Activated T-cell treated with anti-CD3 and anti-CD28 coated beads, Interleukin-2, amount 50 U/mL, for 24 hours (primary cell): Measurements from ENCODE around the gene DCAF8L2.
"Not testable (repeated sequence)": the region's sequence is repeated elsewhere in the genome, so short reads cannot be mapped to it uniquely, and the experiment has no call there.

Experiments used
- DNase-seq: peaks from one replicate; pipeline ENCODE4 v3.0.0-alpha.2; 2020
- H3K27ac Mint-ChIP-seq: 2 replicates; pipeline ENCODE4 v1.8.0; 2020; ENCODE audit warnings: mild to moderate bottlenecking, mixed read lengths
- H3K27me3 Mint-ChIP-seq: 2 replicates; pipeline ENCODE4 v1.8.0; 2020; ENCODE audit warnings: mixed read lengths
- H3K36me3 Mint-ChIP-seq: 2 replicates; pipeline ENCODE4 v1.8.0; 2020; ENCODE audit warnings: low read depth, mixed read lengths
- H3K4me1 Mint-ChIP-seq: 2 replicates; pipeline ENCODE4 v1.8.0; 2020; ENCODE audit warnings: low read depth, mixed read lengths
- H3K4me3 Mint-ChIP-seq: 2 replicates; pipeline ENCODE4 v1.8.0; 2020; ENCODE audit warnings: mild to moderate bottlenecking, moderate library complexity, mixed read lengths
- H3K9me3 Mint-ChIP-seq: 2 replicates; pipeline ENCODE4 v1.8.0; 2020; ENCODE audit warnings: mixed read lengths

Gene DCAF8L2

GRCh38 chrX:27619975-27620374 is 29.8 kb downstream of the DCAF8L2 start:
- peaks cover 13% of the 10 kb centered on the region for H3K27me3 Mint-ChIP-seq
- DNase-seq, result no peak
- no peaks in the 10 kb centered on the region for H3K36me3 Mint-ChIP-seq

GRCh38 chrX:27622883-27623282 is 32.7 kb downstream of the DCAF8L2 start:
- no peaks in the 10 kb centered on the region for H3K36me3 Mint-ChIP-seq
- no peaks in the 10 kb centered on the region for H3K9me3 Mint-ChIP-seq
- H3K27ac Mint-ChIP-seq, result no peak overlapping the region
- H3K27me3 Mint-ChIP-seq, result peaks cover 13% of the 10 kb centered on the region
- H3K4me1 Mint-ChIP-seq, result no peaks in the 10 kb centered on the region
- no peak for DNase-seq
- no peak overlapping the region for H3K4me3 Mint-ChIP-seq

More at GRCh38 chrX:27619975-27620374, 29.8 kb downstream of the DCAF8L2 start:
- Mint-ChIP-seq H3K9me3 (no peaks in the 10 kb centered on the region), H3K27ac (no peak overlapping the region), H3K4me1 (no peaks in the 10 kb centered on the region), H3K4me3 (no peak overlapping the region)

GRCh38 chrX:27626066-27626465 is 35.9 kb downstream of the DCAF8L2 start:
- H3K4me1 Mint-ChIP-seq, result no peaks in the 10 kb centered on the region
- H3K4me3 Mint-ChIP-seq, result no peak overlapping the region
- peaks cover 2% of the 10 kb centered on the region for H3K9me3 Mint-ChIP-seq
- H3K36me3 Mint-ChIP-seq, result no peaks in the 10 kb centered on the region
- DNase-seq, result no peak
- no peaks in the 10 kb centered on the region for H3K27me3 Mint-ChIP-seq
- H3K27ac Mint-ChIP-seq, result no peak overlapping the region

DNA sequence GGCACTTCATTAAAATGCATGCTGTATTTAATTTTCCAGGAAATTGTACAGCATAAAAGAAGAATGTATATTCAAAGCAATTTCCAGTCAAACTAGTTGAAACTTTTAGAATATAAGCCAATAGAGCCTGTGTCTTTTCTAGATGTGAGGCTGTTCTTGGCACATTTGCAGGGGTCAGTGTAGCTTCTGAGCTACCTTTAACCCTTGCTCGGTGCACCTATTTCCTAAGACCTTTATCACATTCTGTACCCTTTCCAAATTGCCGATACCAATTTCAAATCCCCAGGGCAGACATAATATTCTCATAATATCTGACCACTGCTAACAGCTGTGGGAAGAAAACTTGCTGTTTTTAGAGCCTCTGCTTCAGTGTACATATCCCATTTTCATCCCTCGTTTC is 43.2 kb downstream of the DCAF8L2 start:
- H3K9me3 Mint-ChIP-seq, result peaks cover 2% of the 10 kb centered on the region
- H3K27ac Mint-ChIP-seq, result no peak overlapping the region
- H3K4me3 Mint-ChIP-seq, result no peak overlapping the region
- H3K27me3 Mint-ChIP-seq, result peaks cover 4% of the 10 kb centered on the region
- H3K36me3 Mint-ChIP-seq, result no peaks in the 10 kb centered on the region
- no peaks in the 10 kb centered on the region for H3K4me1 Mint-ChIP-seq
- no peak for DNase-seq

- H3K27me3 Mint-ChIP-seq, result peaks cover 18% of the 10 kb centered on the region
- H3K27ac Mint-ChIP-seq, result no peak overlapping the region
- no peak for DNase-seq
- no peak overlapping the region for H3K4me3 Mint-ChIP-seq
- no peaks in the 10 kb centered on the region for H3K36me3 Mint-ChIP-seq
- no peaks in the 10 kb centered on the region for H3K4me1 Mint-ChIP-seq
- no peaks in the 10 kb centered on the region for H3K9me3 Mint-ChIP-seq
Measured at GRCh38 chrX:27656581-27656980, 66.4 kb downstream of the DCAF8L2 start.

DNA sequence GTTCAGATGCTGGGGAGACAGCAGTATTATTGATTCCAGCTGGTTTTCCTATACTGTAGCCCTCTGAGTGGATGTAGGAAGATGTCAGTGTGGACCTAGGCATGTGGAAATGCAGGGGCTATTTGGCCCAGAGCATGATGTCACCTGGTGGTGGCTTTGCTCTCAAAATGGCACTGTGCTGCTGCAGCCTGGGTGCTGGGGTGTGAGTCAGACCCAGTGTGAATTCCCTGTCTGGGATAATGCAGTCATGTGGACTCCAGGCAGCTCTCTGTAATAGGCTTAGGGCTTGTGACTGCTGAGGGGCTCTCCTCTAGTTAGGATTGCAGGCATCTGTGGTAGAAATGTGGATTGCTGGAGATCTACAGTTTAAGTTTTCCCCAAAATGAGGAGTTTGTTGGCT is 70.7 kb downstream of the DCAF8L2 start:
- Mint-ChIP-seq H3K27me3 (peaks cover 13% of the 10 kb centered on the region), H3K27ac (no peak overlapping the region), H3K4me1 (no peaks in the 10 kb centered on the region), H3K4me3 (no peak overlapping the region), H3K36me3 (no peaks in the 10 kb centered on the region), H3K9me3 (peaks cover 2% of the 10 kb centered on the region)
- no peak for DNase-seq

- Mint-ChIP-seq H3K4me1 (no peaks in the 10 kb centered on the region), H3K4me3 (no peak overlapping the region), H3K36me3 (no peaks in the 10 kb centered on the region), H3K27me3 (peaks cover 8% of the 10 kb centered on the region), H3K9me3 (no peaks in the 10 kb centered on the region), H3K27ac (no peak overlapping the region)
- no peak for DNase-seq
Measured at GRCh38 chrX:27671234-27671633, 81.1 kb downstream of the DCAF8L2 start.

DNA sequence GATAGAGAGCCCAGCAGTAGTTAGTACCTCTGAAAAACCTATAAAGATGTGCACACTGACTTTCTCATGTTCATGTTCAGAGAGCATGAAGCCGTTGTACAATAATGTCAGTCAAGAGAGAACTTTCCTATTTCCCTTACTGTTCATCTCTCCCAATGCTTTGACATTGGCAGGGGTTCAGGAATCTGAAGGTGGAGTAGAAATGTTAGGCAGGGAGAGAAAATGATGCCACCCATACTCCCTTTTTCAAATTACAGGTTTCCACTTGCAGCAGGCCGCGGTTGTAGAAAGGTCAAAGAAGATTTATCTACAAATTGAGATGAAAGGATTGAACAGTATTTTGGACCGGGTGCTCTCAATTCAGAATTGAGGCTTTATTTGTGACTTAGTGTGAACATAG is 84.3 kb downstream of the DCAF8L2 start:
- H3K27me3 Mint-ChIP-seq, result peaks cover 8% of the 10 kb centered on the region
- H3K27ac Mint-ChIP-seq, result no peak overlapping the region
- H3K4me3 Mint-ChIP-seq, result no peak overlapping the region
- DNase-seq, result no peak
- no peaks in the 10 kb centered on the region for H3K9me3 Mint-ChIP-seq
- no peaks in the 10 kb centered on the region for H3K4me1 Mint-ChIP-seq
- H3K36me3 Mint-ChIP-seq, result no peaks in the 10 kb centered on the region

DNA sequence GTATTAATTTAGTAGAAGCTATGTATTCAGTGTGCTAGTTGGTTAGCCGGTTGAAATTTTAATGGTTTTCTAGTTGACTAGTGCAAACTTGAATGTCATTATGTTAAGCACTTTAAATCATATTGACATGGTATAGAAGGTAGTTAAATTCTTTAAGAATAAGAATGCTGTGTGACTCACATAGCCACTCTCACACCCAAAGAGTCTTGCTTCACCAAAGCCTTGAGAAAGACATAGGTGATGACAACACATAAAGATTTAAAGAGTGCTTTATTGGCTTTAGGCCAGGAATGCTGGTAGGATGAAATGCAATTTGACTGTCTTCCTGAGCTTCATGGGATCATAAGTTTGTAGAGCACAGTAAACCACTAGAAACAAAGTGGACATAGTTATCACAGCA is 85.3 kb downstream of the DCAF8L2 start:
- DNase-seq, result no peak
- Mint-ChIP-seq H3K36me3 (no peaks in the 10 kb centered on the region), H3K4me1 (no peaks in the 10 kb centered on the region), H3K27ac (no peak overlapping the region), H3K9me3 (no peaks in the 10 kb centered on the region), H3K4me3 (no peak overlapping the region), H3K27me3 (peaks cover 8% of the 10 kb centered on the region)

- DNase-seq, result no peak
- no peak overlapping the region for H3K4me3 Mint-ChIP-seq
Measured at GRCh38 chrX:27679281-27679680, 89.1 kb downstream of the DCAF8L2 start.

DNA sequence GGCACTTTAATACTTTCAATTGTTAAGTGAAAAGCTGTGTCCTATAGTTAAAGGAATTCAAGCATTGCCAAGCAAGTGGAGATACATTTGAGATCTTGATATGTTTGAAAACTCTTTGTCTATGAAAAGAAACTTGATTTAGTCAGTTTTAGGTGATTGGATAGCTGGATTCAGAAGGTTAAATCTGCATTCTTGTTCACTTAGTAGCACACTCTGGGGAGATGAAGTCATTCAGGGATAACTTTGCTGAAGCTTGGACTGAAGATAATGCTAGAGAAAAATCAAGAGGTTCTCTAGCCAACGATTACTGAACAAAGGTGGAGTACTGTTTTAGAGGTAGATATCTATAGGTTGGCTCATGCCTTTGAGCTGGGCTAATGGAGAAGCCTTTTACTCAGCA is 90.6 kb downstream of the DCAF8L2 start:
- H3K4me3 Mint-ChIP-seq, result no peak overlapping the region
- no peaks in the 10 kb centered on the region for H3K36me3 Mint-ChIP-seq
- DNase-seq, result no peak
- H3K4me1 Mint-ChIP-seq, result no peaks in the 10 kb centered on the region
- H3K27ac Mint-ChIP-seq, result no peak overlapping the region
- peaks cover 14% of the 10 kb centered on the region for H3K27me3 Mint-ChIP-seq
- no peaks in the 10 kb centered on the region for H3K9me3 Mint-ChIP-seq

More at GRCh38 chrX:27679281-27679680, 89.1 kb downstream of the DCAF8L2 start:
- Mint-ChIP-seq H3K36me3 (no peaks in the 10 kb centered on the region), H3K9me3 (no peaks in the 10 kb centered on the region), H3K4me1 (no peaks in the 10 kb centered on the region), H3K27me3 (peaks cover 14% of the 10 kb centered on the region), H3K27ac (no peak overlapping the region)

GRCh38 chrX:27683566-27684208 is 93.5 kb downstream of the DCAF8L2 start:
- not testable (repeated sequence) for H3K4me3 Mint-ChIP-seq, H3K9me3 Mint-ChIP-seq, H3K4me1 Mint-ChIP-seq, H3K27ac Mint-ChIP-seq, H3K36me3 Mint-ChIP-seq, DNase-seq
- peaks cover 13% of the 10 kb centered on the region for H3K27me3 Mint-ChIP-seq

- Mint-ChIP-seq H3K4me3 (no peak overlapping the region), H3K27ac (no peak overlapping the region), H3K36me3 (no peaks in the 10 kb centered on the region), H3K4me1 (no peaks in the 10 kb centered on the region), H3K9me3 (no peaks in the 10 kb centered on the region), H3K27me3 (peaks cover 5% of the 10 kb centered on the region)
- no peak for DNase-seq
Measured at GRCh38 chrX:27694667-27695066, 104.5 kb downstream of the DCAF8L2 start.

GRCh38 chrX:27706526-27706925 is 116.4 kb downstream of the DCAF8L2 start:
- no peaks in the 10 kb centered on the region for H3K36me3 Mint-ChIP-seq

DNA sequence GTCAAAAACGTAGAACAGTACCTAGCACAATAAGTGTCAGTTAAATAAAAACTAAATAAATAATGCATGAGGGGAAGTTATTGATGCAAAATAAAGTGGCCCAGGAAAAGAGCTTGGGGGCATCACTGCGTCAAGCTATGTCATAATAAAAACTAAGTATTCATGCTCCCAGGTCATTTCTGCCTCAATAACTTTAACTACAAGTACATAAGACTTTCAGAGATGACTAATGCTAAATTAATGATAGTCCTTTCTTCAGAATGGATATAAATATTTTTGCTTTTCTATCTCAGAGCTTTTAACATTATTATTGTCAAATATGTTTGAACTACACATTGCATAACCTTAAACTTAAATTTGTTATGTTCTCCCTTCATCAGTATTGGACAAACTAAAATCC is 125.5 kb downstream of the DCAF8L2 start:
- no peak overlapping the region for H3K4me3 Mint-ChIP-seq
- no peak overlapping the region for H3K27ac Mint-ChIP-seq

More at GRCh38 chrX:27706526-27706925, 116.4 kb downstream of the DCAF8L2 start:
- H3K9me3 Mint-ChIP-seq, result peaks cover 12% of the 10 kb centered on the region
- H3K27ac Mint-ChIP-seq, result no peak overlapping the region
- H3K27me3 Mint-ChIP-seq, result no peaks in the 10 kb centered on the region
- DNase-seq, result no peak
- H3K4me3 Mint-ChIP-seq, result no peak overlapping the region
- no peaks in the 10 kb centered on the region for H3K4me1 Mint-ChIP-seq

DNA sequence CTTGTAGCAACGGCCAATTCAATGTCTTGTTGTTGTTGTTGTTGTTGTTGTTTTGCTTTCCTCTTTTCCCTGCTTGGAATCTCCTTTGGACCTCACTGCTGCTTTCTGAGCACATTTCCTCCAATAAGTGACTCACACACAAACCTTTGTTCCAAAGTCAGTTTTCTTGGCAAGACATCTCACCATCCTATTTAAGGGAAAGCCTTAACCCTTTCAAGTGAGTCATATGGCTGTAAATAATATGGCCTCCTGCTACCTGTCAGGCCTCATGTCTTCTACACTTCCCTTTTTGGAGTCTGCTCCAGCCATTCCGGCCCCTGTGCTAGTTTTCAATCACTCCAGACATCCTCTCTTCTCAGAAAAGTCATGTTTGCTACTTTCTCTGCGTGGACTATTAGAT is 138.1 kb downstream of the DCAF8L2 start:
- no peaks in the 10 kb centered on the region for H3K36me3 Mint-ChIP-seq
- no peaks in the 10 kb centered on the region for H3K9me3 Mint-ChIP-seq
- H3K4me1 Mint-ChIP-seq, result no peaks in the 10 kb centered on the region
- H3K27ac Mint-ChIP-seq, result no peak overlapping the region
- no peak for DNase-seq
- H3K27me3 Mint-ChIP-seq, result peaks cover 3% of the 10 kb centered on the region
- H3K4me3 Mint-ChIP-seq, result no peak overlapping the region

More for the DNA sequence above, 125.5 kb downstream of the DCAF8L2 start:
- no peak for DNase-seq
- Mint-ChIP-seq H3K4me1 (no peaks in the 10 kb centered on the region), H3K27me3 (no peaks in the 10 kb centered on the region), H3K36me3 (no peaks in the 10 kb centered on the region), H3K9me3 (peaks cover 8% of the 10 kb centered on the region)
